Osteoblast (primary cell): Measurements from ENCODE around the gene PGBD5. TPM values are rescaled to one million over a fixed set of nuclear protein-coding genes. Genes with fewer than 3 reads are reported as not detected.

Experiments used
- DNase-seq: peaks from one replicate; pipeline ENCODE4 v3.0.0; 2011; ENCODE audit warnings: low spot score, mixed read lengths; ENCODE audit not compliant: insufficient read length; ENCODE audit errors: missing footprints
- H2AFZ ChIP-seq: 2 replicates; pipeline ENCODE4 v1.6.0; 2011; ENCODE audit warnings: mild to moderate bottlenecking, low read length
- H3K27ac ChIP-seq: 2 replicates; pipeline ENCODE4 v1.5.1; 2011; ENCODE audit warnings: mild to moderate bottlenecking, low read depth, low read length, moderate library complexity
- H3K27me3 ChIP-seq: 2 replicates; pipeline ENCODE4 v1.6.0; 2012; ENCODE audit warnings: mild to moderate bottlenecking, control low read depth, inconsistent platforms, low read length, moderate library complexity; ENCODE audit not compliant: insufficient read depth
- H3K36me3 ChIP-seq: 2 replicates; pipeline ENCODE4 v1.5.1; 2011; ENCODE audit warnings: mild to moderate bottlenecking, low read length, control low read depth, moderate library complexity; ENCODE audit not compliant: insufficient read depth
- H3K4me1 ChIP-seq: 2 replicates; pipeline ENCODE4 v1.5.1; 2011; ENCODE audit warnings: mild to moderate bottlenecking, low read length, control low read depth, moderate library complexity; ENCODE audit not compliant: insufficient read depth
- H3K4me2 ChIP-seq: 2 replicates; pipeline ENCODE4 v1.6.0; 2011; ENCODE audit warnings: mild to moderate bottlenecking, low read length; ENCODE audit not compliant: insufficient read depth
- H3K4me3 ChIP-seq: fragments of 200-600 bp; sonication (generic); 3 replicates; pipeline ENCODE4 v1.5.1; 2012; ENCODE audit warnings: mild to moderate bottlenecking, low read length, inconsistent platforms; ENCODE audit not compliant: insufficient read depth
- H3K79me2 ChIP-seq: 2 replicates; pipeline ENCODE4 v1.6.0; 2012; ENCODE audit warnings: mild to moderate bottlenecking, low read length, control low read depth, inconsistent platforms; ENCODE audit not compliant: insufficient read depth
- H3K9me3 ChIP-seq: 2 replicates; pipeline ENCODE4 v1.5.1; 2011; ENCODE audit warnings: low read depth, low read length, control low read depth
- H4K20me1 ChIP-seq: 2 replicates; pipeline ENCODE4 v1.6.0; 2012; ENCODE audit warnings: mild to moderate bottlenecking, low read length, control low read depth; ENCODE audit not compliant: insufficient read depth
- CTCF ChIP-seq: IDR thresholded peaks from 2 replicates; pipeline ENCODE4 v1.5.1; 2011; ENCODE audit warnings: mild to moderate bottlenecking, low read depth, low read length, moderate library complexity; ENCODE audit errors: extremely low read depth
- total RNA-seq: library from RNA; depleted of rRNA; stranded (reverse); fragments of >200 nt; gene quantifications from 2 replicates; pipeline ENCODE4 v1.2.3, GENCODE V29; 2012

Gene PGBD5
- total RNA-seq, 1 donor: under 0.01 TPM

DNA sequence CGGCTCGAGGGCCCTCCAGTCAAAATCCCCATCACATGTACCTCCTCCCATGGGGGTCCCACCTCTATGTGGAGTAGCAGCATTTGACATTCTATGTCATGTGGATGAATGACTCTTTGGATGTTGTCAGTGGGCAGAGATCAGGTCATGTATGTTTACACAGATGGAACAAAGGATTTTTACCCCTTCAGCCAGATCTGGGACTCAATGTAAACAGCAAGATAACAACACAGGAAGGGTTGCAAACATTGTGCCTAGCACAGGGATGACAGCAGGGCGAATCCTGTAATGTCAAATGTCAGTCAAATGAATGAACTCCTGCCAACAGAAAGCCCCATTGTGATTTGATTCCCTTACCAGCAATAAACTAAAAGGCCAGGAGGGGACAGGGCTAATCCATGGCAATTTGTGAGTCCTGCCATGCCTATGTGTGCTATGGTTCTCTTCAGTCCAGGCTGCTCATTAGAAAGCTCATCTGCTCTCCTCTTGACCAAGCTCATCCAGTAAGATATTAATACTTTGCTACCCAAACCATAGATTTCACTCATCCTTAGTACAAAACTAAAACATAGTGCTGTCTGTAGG, 60.3 kb downstream of the PGBD5 start:
- H3K9me3 ChIP-seq: no peaks in the 10 kb centered on the region
- no peaks in the 10 kb centered on the region for H4K20me1 ChIP-seq
- DNase-seq: no peak
- no peak overlapping the region for H2AFZ ChIP-seq
- H3K4me1 ChIP-seq: no peaks in the 10 kb centered on the region
- no peaks in the 10 kb centered on the region for H3K79me2 ChIP-seq
- no peak overlapping the region for H3K4me2 ChIP-seq
- TF ChIP-seq CTCF: no peak
- H3K4me3 ChIP-seq: no peak overlapping the region
- no peaks in the 10 kb centered on the region for H3K36me3 ChIP-seq
- no peaks in the 10 kb centered on the region for H3K27me3 ChIP-seq
- H3K27ac ChIP-seq: no peak overlapping the region

- Histone ChIP-seq H3K9me3 (no peaks in the 10 kb centered on the region), H3K36me3 (no peaks in the 10 kb centered on the region), H3K27me3 (no peaks in the 10 kb centered on the region), H4K20me1 (no peaks in the 10 kb centered on the region), H3K4me2 (no peak overlapping the region), H3K79me2 (no peaks in the 10 kb centered on the region), H2AFZ (no peak overlapping the region), H3K4me1 (no peaks in the 10 kb centered on the region), H3K4me3 (no peak overlapping the region), H3K27ac (no peak overlapping the region)
- no peak for TF ChIP-seq CTCF
- no peak for DNase-seq
Measured at GRCh38 chr1:230362949-230363348, 63.2 kb downstream of the PGBD5 start.

- DNase-seq: no peak
- Histone ChIP-seq H3K27me3 (no peaks in the 10 kb centered on the region), H3K4me2 (no peak overlapping the region), H3K27ac (no peak overlapping the region), H3K36me3 (no peaks in the 10 kb centered on the region), H3K4me3 (no peak overlapping the region), H2AFZ (no peak overlapping the region), H3K4me1 (no peaks in the 10 kb centered on the region), H3K79me2 (no peaks in the 10 kb centered on the region), H3K9me3 (no peaks in the 10 kb centered on the region), H4K20me1 (no peaks in the 10 kb centered on the region)
- no peak for TF ChIP-seq CTCF
Measured at GRCh38 chr1:230361941-230362340, 64.2 kb downstream of the PGBD5 start.

- no peaks in the 10 kb centered on the region for H3K27me3 ChIP-seq
- H3K9me3 ChIP-seq: no peaks in the 10 kb centered on the region
- no peaks in the 10 kb centered on the region for H3K79me2 ChIP-seq
- H3K4me1 ChIP-seq: no peaks in the 10 kb centered on the region
- H2AFZ ChIP-seq: no peak overlapping the region
- no peaks in the 10 kb centered on the region for H4K20me1 ChIP-seq
- no peak overlapping the region for H3K4me2 ChIP-seq
- H3K27ac ChIP-seq: no peak overlapping the region
- no peaks in the 10 kb centered on the region for H3K36me3 ChIP-seq
- no peak overlapping the region for H3K4me3 ChIP-seq
- DNase-seq: no peak
- no peak for TF ChIP-seq CTCF
Measured at GRCh38 chr1:230359992-230360668, 66.0 kb downstream of the PGBD5 start.
